ENCODE measurements around the gene ALKBH4.

Gene ALKBH4

DNA sequence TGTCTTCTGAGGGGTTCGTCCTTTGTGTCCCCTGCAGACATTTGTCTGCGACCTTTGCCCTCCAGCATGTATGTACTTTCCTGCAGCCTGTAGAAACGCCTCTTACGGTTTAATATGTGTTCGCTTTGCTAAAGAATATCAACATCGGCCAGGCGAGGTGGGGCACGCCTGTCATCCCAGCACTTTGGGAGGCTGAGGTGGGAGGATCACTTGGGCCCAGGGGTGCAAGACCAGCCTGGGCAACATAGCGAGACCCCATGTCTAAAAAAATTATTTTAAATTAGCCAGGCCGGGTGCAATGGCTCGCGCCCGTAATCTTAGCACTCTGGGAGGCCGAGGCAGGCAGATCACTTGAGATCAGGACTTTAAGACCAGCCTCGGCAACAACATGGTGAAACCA, 15.5 kb downstream of the ALKBH4 start:
- Histone ChIP-seq H3K36me3 (ENCODE audit: insufficient read depth, low read length) (peaks cover 21% of the 10 kb centered on the region; the same call in 1 of the 2 replicates), H3K27me3 (ENCODE audit: insufficient read depth, low read length, poor library complexity, severe bottlenecking) (no peaks in the 10 kb centered on the region), H3K79me2 (ENCODE audit: insufficient read depth, low read length) (no peaks in the 10 kb centered on the region), H3K4me2 (ENCODE audit: low read depth, low read length, poor library complexity, severe bottlenecking) (no peak overlapping the region), H4K20me1 (ENCODE audit: insufficient read depth, low read length, poor library complexity, severe bottlenecking) (no peaks in the 10 kb centered on the region), H3F3A (ENCODE audit: low read depth) (no peaks in the 10 kb centered on the region), H3K4me1 (ENCODE audit: insufficient read depth, low read length, poor library complexity, severe bottlenecking) (no peaks in the 10 kb centered on the region), H3K9ac (ENCODE audit: low read depth, low read length, poor library complexity, severe bottlenecking) (no peak overlapping the region), H3K4me3 (ENCODE audit: low read length, poor library complexity, severe bottlenecking) (no peak overlapping the region), H3K9me2 (replicated peaks; ENCODE audit: low read depth, low read length) (no peaks in the 10 kb centered on the region), H3K9me3 (ENCODE audit: insufficient read depth, low read depth, low read length) (no peaks in the 10 kb centered on the region), H2AFZ (ENCODE audit: low read length) (no peak overlapping the region)
- no peak for TF ChIP-seq EZH2phosphoT487 (IDR thresholded peaks at IDR 0.05; ENCODE audit: borderline replicate concordance)
- TF ChIP-seq, protein P1, sequence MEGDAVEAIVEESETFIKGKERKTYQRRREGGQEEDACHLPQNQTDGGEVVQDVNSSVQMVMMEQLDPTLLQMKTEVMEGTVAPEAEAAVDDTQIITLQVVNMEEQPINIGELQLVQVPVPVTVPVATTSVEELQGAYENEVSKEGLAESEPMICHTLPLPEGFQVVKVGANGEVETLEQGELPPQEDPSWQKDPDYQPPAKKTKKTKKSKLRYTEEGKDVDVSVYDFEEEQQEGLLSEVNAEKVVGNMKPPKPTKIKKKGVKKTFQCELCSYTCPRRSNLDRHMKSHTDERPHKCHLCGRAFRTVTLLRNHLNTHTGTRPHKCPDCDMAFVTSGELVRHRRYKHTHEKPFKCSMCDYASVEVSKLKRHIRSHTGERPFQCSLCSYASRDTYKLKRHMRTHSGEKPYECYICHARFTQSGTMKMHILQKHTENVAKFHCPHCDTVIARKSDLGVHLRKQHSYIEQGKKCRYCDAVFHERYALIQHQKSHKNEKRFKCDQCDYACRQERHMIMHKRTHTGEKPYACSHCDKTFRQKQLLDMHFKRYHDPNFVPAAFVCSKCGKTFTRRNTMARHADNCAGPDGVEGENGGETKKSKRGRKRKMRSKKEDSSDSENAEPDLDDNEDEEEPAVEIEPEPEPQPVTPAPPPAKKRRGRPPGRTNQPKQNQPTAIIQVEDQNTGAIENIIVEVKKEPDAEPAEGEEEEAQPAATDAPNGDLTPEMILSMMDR (conservative IDR thresholded peaks at IDR 0.05; ENCODE audit: low read length), result no peak

DNA sequence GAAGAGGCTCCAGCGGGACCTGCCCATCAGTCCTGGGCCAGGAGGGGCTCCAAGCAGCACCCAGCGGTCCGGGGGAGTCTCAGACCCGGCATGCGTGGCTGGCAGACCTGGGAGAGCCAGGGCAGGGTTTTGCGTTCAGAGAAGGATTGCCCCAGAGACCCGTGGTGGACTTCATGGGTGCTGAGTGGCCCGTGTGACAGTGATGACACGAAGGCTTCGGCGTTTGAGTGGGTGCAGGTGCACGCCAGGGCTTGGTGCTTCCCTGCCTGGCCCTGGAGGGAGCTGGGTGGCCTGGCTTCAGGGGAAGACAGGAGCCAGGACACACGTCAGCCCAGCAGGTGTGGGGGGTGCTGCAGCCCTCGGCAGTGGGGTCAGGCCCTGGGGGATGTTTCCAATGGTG, 17.4 kb downstream of the ALKBH4 start:
- Histone ChIP-seq H3K4me1 (ENCODE audit: insufficient read depth, low read length, poor library complexity, severe bottlenecking) (peaks cover 11% of the 10 kb centered on the region), H2AFZ (ENCODE audit: low read length) (no peak overlapping the region), H3K4me3 (ENCODE audit: low read length, poor library complexity, severe bottlenecking) (no peak overlapping the region), H3K4me2 (ENCODE audit: low read depth, low read length, poor library complexity, severe bottlenecking) (no peak overlapping the region), H3K27me3 (ENCODE audit: insufficient read depth, low read length, poor library complexity, severe bottlenecking) (no peaks in the 10 kb centered on the region), H3K9me2 (replicated peaks; ENCODE audit: low read depth, low read length) (no peaks in the 10 kb centered on the region), H3F3A (ENCODE audit: low read depth) (no peaks in the 10 kb centered on the region), H3K9ac (ENCODE audit: low read depth, low read length, poor library complexity, severe bottlenecking) (no peak overlapping the region), H3K79me2 (ENCODE audit: insufficient read depth, low read length) (no peaks in the 10 kb centered on the region), H3K9me3 (ENCODE audit: insufficient read depth, low read depth, low read length) (no peaks in the 10 kb centered on the region), H4K20me1 (ENCODE audit: insufficient read depth, low read length, poor library complexity, severe bottlenecking) (no peaks in the 10 kb centered on the region), H3K36me3 (ENCODE audit: insufficient read depth, low read length) (peaks cover 21% of the 10 kb centered on the region; the same call in 1 of the 2 replicates)
- TF ChIP-seq EZH2phosphoT487 (IDR thresholded peaks at IDR 0.05; ENCODE audit: borderline replicate concordance), result no peak
- TF ChIP-seq, protein P1 (conservative IDR thresholded peaks at IDR 0.05; ENCODE audit: low read length), result no peak

DNA sequence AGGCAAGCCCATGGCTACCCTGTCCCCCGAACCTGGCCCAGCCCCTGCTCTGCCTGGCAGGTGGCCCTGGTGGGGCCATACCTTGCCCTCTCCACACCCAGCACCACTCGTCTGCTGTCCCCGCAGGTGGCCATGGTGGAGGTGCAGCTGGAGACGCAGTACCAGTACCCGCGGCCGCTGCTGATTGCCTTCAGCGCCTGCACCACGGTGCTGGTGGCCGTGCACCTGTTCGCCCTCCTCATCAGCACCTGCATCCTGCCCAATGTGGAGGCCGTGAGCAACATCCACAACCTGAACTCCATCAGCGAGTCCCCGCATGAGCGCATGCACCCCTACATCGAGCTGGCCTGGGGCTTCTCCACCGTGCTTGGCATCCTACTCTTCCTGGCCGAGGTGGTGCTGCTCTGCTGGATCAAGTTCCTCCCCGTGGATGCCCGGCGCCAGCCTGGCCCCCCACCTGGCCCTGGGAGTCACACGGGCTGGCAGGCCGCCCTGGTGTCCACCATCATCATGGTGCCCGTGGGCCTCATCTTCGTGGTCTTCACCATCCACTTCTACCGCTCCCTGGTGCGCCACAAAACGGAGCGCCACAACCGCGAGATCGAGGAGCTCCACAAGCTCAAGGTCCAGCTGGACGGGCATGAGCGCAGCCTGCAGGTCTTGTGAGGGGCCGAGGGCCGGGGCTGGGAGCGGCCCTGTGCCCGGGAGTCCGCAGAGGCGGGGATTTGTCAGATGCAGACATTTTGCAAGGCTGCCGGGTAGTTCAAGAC, 18.1 kb downstream of the ALKBH4 start:
- TF ChIP-seq, protein P1 (conservative IDR thresholded peaks at IDR 0.05; ENCODE audit: low read length), result no peak
- H3K36me3 ChIP-seq (ENCODE audit: insufficient read depth, low read length), result peaks cover 21% of the 10 kb centered on the region; the same call in 1 of the 2 replicates
- no peaks in the 10 kb centered on the region for H3K9me2 ChIP-seq (replicated peaks; ENCODE audit: low read depth, low read length)
- H3K79me2 ChIP-seq (ENCODE audit: insufficient read depth, low read length), result no peaks in the 10 kb centered on the region
- H3K4me1 ChIP-seq (ENCODE audit: insufficient read depth, low read length, poor library complexity, severe bottlenecking), result peaks cover 13% of the 10 kb centered on the region
- no peak overlapping the region for H3K9ac ChIP-seq (ENCODE audit: low read depth, low read length, poor library complexity, severe bottlenecking)
- no peak overlapping the region for H3K4me2 ChIP-seq (ENCODE audit: low read depth, low read length, poor library complexity, severe bottlenecking)
- no peaks in the 10 kb centered on the region for H4K20me1 ChIP-seq (ENCODE audit: insufficient read depth, low read length, poor library complexity, severe bottlenecking)
- no peak overlapping the region for H2AFZ ChIP-seq (ENCODE audit: low read length)
- no peaks in the 10 kb centered on the region for H3F3A ChIP-seq (ENCODE audit: low read depth)
- H3K9me3 ChIP-seq (ENCODE audit: insufficient read depth, low read depth, low read length), result no peaks in the 10 kb centered on the region
- H3K4me3 ChIP-seq (ENCODE audit: low read length, poor library complexity, severe bottlenecking), result no peak overlapping the region
- H3K27me3 ChIP-seq (ENCODE audit: insufficient read depth, low read length, poor library complexity, severe bottlenecking), result no peaks in the 10 kb centered on the region

Data from Loucy (cell line).